HG03135 (cell line): ENCODE data around the gene AVPR2.

ENCODE experiments used
- ATAC-seq: cut with Tn5 transposase; IDR thresholded peaks from one replicate; pipeline ENCODE4 v1.9.1; 2021; ENCODE audit warnings: mild to moderate bottlenecking, moderate library complexity; ENCODE audit not compliant: unreplicated experiment

The AVPR2 gene

DNA sequence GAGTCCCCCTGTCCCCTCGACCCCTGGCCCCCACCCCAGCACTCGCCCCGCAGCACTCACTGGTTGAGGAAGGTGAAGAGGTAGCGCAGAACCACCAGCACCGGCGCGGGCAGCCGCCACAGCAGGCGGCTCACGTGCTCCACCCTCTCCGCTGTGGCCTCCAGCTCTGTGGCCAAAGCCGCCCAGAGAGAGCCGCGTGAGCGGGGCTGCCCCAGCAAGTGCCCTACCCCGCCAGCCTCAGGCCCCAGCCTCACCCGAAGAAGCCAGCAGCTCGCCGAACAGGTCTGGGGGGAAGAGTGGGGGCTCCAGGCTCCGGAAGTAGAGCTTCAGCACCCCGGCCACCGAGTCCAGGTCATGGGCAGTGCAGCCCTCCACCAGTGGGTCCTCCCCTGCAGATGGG, 6.0 kb downstream of the AVPR2 start:
- ATAC-seq = no peak

DNA sequence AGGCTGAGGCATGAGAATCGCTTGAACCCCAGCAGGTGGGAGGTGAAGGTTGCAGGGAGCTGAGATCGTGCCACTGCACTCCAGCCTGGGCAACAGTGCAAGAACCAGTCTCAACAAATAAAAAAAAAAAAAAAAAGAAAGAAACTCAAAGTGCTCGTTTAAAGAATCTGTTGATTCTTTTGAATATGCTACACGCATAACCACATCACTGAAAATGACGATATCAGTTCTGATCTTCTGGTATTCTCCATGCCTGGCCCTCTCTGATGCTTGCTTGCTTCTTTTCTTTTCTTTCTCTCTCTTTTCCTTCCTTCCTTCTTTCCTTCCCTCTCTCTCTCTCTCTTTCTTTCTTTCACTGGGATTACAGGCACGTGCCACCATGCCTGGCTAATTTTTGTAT, 7.3 kb downstream of the AVPR2 start:
- no peak for ATAC-seq

DNA sequence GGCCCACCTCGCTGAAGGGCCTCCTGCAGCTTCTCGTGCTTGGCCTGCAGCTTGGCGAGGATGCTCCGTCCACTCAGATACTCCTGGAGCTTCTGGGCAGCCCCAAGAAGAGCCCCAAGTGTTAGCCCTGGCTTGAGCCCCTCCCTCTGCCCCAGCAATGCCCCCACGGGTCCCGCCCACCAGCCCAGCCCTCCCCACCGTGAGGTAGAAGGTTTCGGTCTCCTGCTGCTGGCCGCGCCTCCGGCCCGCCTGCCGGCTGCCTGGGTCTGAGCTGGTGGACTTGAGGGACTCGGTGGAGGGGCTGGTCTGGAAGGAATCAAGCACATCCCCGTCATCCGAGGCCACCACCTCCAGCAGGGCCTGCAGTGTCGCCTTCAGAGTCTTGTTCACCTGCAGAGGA, 8.7 kb downstream of the AVPR2 start:
- ATAC-seq = no peak

DNA sequence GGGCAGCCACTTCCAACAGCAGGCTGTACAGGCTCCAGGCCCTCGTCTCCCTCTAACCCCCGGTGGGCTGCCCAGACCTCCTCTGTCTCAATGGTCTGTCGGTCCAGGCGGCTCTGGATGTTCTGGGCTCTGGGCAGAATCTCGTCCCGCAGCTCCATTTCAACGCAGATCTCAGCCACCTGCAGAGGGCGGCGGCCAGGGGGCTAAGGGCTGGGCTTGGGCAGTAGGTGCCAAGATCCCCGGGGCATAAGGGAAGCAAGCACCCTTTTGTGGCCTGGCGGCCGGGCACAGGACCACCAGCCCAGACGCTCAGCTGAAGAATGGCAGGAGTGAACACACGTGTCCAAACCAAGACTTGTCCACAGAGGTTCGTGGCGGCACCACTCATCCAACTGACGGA, 9.2 kb downstream of the AVPR2 start:
- ATAC-seq = no peak

DNA sequence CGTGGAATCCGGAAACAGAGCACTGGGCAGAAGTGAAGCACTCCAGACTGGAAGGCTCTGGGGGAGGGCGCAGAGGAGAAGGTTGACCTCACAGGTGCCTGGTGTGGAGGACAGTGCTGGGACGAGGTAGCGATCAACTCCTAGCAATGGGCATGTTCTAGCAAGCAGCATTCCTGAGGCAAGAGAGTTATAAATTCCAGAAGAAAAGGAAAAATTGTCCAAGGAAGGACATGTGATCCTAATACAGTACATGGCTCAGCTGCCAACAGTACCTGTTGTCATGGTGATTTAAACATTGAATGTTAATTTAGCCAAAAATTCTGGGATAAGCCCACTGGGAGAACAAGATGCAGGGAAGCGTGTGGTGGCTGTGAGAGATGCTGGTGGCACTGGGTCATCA, 13.4 kb downstream of the AVPR2 start:
- ATAC-seq = no peak

DNA sequence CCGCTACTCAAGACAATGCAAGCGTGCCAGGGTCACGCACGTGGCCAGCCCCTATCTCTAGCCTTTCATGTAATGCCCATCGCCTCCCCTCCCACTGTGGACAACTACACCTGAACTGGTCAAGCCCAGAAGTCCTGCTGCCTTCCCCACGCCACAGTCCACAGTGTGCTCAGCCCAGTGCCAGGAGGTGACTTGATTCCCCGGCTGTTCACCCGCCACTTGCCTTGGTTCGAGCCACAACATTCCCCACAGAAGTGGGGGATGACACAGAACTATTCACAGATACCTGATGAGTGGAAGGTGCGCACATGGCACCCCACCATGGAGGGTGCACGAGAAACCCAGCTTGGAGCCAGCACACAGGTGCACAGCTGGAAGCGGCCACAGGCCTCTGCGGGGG, 14.8 kb downstream of the AVPR2 start:
- no peak for ATAC-seq

DNA sequence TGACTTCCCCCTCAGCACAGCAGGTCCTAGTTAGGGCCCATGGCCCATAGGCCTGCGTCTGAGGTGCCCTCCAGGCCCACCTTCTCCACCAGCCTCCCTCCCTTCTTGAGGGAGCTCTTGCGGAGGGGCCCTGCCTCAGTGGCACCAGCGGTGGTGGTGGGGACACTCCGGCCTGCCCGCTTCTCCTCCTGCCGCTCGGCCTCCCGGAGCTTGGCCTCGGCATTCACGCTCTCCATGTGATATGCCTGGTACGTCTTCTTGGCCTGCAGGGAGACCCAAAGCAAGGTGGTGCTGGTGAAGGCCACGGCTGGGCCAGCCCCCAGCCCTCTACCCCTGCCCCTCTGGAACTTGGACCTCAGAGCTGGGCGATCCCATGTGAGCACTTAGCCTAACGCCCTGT, 16.1 kb downstream of the AVPR2 start:
- ATAC-seq = no peak

DNA sequence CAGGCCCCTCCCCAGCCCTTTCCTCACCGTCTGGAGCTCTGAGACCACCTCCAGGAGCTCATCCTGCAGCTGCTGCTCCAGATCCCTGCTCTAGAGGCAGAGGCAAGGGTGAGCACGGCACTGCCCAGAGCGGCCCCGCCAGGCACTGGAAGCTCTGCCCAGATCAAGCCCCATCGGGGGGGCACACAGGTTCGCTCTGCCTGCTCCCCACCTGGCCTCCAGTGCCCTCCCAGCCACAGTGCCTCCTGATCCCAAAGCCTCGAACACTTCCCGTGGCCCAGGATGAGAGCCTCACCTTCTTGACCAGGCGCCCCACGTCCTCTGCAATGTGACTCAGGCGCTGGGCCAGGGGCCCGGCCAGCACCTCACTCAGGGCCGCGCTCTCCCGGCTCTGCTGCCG, 16.6 kb downstream of the AVPR2 start:
- ATAC-seq = no peak

DNA sequence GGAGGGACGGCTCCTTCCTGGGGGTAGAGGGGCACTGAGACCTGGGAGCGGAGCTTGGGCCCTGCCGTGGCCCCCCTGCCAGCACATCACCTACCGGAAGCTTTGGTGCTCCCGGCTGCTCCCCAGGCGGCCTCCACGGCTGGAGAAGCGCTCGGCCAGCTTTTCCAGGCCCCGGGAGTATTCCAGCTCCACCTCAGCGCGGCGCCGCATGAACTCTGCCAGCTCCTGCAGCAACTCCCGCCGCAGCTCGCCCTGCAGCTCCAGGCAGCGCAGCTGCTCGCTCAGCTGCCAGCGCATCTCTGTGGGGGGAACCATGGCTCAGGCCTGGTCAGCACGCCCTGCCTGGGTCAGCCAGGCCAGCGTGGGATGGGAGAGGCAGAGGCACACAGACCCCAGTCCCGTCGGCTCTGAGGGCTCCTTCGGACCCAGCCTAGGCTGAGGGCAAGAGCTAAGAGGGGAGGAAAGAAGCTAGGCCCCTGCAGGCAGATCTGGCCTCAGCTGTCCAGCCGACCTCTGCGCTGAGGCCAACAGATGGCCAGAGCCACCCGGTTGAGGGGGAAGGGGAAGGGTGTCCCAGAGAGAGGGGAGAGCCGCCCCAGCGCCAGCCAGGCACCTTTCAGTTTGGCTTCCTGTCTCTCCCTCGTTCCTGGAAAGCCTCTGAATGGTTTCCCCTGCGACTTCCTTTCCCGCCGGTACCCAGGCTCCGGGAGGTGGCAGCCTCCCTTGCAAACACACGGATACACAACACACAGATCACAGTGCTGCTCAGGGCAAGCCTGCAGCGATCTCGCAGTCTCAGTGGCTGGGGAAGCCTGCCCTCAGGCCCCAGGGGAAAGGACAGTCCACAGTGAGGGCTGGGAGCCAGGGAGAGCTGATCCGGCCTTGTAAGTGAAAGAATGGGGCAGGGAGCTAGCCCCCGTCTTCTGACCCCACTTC, 17.3 kb downstream of the AVPR2 start:
- no peak for ATAC-seq

DNA sequence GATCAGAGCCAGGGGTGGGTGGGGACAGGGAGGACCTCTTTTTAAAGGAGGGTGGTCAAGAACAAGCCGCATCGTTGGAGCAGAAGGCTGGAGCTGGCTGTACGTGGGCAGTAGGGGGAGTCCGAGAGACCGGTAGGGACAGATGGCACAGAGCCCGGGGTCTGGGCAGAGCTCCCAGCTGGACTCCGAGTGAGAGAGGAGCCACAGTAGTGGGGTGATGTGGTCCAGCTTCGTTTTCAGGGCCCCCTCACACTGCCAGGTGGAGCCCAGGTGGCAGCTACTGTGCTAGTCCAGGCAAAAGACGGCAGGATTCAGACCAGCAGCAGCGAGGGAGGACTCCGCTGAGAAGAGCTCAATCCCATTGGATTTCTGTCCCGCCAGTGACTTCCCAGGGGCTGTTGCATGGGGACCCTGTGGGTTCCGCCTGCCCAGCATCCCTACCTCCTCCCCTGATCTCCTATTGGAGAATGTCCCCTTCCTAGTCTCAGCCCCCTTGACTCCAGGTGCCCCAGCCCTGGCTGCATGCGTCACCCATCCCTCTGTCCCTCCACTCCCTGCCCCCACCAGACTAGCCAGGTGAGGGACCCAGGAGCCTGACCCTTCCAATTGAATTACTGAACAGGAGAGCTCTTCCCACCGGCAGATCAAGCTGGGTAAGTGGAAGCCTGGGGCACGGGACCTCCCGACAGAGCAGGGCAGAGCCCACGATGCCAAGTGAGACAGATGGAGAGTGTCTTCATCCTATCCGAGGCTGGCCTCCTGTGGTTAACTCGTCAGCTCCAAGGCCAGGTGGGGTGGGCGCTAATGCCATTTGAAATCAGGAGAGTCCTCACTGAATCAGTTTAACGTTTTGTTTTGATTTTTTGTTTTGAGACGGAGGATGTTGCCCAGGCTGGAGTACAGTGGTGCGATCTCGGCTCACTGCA, 18.7 kb downstream of the AVPR2 start:
- ATAC-seq = no peak

DNA sequence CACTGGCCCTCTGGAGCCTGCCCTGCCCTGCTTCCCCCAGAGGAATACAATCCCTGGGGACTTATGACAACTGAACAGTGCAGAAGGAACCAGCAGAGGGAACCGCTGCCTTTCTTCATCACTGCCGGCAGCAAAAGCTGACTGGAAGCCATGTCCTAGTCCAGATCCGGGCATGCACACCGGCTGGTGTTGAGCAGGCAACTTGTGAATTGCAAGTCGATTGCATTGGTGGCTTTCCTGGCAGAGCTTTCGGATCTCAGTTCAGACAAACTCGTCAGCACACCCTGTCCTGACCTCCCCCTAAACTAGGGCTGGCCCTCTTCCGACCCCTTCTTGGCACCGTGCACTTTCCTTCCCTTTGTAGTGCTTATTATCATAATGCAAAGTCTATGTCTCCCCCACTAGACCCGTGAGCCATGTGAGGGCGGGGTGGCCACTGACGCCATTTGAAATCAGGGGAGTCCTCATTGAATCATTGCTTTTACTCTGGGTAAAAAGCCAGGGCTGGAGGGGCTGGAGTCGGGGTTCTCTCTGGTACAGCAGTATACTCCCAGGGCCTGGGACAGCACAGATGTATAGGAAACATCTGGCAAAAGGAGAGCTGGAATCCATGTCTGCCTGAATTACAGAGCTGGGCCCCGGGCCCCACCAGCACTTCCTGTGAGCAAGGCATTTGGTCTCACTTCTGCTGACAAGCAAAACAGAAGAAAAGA, 19.8 kb downstream of the AVPR2 start:
- ATAC-seq = no peak

DNA sequence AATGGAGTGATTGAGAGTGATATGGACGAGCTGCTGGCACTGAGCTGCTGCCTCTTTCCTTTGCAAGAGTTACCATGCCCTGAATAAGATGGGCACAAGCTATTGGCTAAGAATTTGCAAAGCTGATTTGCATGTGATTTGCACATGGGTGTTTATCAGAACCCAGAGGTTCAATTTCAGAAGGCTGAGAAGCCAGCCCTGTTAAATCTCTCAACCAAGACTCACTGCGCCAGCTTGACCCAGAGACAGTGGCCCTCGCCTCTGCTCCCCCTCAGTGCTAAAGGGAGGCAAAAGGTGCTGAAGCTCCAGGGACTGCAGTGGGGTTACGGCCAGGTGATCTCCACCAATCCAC, 20.9 kb downstream of the AVPR2 start:
- ATAC-seq = no peak

DNA sequence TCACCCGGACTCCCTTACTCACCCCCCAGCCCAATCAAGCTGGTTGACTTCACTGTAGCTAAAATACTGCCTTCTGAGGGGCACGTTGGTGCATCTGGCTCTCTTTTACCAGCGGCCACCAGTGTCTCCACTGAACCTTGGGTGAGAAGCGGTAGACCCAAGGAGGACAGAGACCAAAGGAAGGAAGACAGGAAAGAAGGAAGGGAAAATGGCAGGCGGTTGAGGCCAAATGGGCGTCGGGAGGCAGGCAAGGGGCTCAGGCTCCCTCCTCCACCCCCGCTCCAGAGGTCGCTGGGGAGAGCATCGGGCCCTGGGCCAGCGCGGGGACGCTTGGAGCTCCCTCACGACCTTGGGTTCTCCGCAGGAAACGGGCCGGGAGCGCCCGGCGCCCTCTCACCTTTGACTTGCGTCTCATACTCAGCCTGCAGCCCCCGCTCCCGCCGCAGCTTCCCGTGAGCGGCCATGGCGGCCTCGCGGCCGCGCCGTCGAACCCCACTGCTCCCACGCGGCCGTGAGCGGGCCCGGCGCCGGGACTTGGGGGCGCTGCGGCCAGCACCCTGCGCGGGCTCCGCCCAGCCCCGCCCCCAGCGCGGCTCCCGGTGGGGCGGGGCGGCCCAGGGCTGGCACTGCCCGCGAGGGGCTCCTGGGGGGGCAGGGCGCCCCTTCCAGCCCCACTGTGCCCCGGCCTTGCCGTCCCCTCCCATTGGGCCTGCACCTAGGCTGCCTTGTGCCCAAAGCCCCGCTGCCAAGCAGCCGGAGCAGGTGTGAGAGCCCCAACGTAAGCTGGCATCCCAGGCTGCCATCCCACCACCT, 21.5 kb downstream of the AVPR2 start, which contains the start of gene ARHGAP4:
TSS of gene ARHGAP4 (minus strand) at position 526 of the 813 bp plus-strand sequence. CDS start at position 464, 62 bp downstream.
- ATAC-seq = no peak

DNA sequence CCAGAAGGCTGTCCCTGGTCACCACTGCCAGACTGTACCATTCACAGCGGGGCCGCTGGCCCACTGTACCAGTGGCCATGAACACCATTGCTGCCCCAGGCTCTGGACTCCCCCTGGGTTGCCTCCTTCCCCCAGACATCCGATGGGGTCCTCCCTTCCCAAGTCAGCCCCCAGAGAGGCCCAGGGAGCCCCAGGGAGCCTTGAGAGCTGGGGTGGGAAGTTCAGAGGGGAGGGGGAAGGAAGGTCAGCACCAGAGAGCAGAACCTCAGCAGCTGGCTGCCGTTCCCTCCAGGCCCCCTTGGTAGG, 22.0 kb downstream of the AVPR2 start:
- peak; percentile 0 for ATAC-seq

DNA sequence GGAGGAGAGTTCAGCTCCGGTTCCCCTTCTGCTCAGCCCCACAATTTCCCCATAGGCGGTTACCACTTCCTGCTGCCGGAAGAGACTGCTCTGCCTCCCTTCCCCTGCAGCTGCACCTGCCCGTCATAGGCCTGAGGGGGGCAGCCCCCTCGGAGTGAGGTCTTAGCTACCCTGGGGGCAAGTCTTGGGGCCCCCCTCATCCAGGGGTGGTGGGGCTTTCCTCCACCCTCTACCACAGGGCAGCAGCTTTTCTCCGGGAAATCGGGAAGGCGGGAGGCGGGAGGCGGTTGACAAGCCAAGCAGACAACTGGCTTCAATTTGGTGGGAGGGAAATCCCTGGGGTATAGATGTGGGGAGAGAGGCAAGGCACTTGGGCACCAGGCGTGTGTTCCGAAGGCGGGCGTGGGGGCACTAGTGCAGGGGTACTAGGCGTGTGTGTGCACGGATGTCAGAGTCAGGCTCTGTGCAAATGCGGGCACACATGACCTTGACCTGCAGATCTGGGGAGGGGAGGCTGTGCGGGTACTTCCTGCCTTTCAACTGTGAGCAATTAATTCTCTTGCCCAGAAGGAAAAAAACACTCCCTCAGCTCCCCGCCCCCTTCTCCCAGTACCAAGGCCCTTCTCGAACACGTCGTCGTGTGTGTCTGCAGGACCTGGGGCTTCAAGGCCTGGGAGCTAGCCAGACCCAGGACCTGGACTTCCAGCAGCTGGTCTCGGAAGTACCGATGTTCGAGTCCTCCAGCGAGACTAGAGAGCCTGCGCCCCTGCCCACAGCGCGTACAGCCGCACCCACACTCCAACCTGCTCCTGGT, 22.6 kb downstream of the AVPR2 start:
- peak; percentile 50 for ATAC-seq

DNA sequence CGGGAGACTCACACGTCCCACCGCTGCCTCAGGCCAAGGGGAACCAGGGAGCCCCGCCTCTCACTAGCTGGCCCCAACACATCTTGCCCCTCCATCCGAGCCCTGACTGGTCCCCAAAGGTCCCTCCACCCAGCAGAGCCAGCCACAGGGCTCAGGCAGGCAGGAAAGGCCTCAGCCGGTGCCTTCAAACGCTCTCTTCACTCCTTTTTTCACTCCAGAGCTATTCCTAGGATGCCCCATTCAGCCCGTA, 23.1 kb downstream of the AVPR2 start:
- no peak for ATAC-seq

DNA sequence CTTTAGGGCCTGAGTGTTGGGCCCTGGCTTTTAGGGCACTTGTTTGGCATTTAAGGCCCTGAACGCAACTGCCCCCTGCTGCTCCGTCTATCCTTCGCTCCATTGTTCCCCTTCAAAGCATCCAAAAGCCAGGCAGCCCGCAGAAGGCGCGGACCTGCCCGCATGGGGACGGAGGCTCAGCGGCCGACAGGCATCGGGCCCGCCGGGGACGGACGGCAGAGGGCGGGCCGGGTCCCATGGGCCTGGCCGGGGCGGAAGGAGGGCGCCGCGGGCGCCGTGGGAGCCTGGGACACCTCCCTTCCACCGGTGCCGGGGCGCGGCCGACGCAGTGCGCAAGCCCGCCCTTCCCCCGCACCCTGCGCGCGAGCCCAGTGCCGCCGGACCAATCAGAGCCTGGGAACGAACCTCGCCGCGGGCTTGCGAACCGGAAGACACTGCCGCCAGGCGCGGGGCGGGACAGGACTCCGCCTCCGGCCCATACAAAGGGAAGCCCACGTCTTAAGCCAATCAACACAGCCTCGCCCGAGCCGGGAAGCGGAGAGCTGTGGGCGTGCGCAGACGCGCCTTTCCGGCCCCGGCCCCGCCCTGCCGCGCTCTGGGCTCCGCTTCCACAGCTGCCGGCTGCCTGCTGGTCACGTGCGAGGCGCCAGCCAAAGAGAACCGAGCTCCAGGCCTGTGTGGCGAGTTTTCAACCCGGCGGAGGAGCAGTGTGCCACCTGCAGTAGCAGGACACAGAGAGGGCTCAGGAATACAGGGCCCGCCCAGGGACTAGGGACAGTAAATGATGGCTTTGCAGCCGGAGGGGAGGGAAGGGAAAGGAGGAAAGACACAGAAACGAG, 23.7 kb downstream of the AVPR2 start:
- ATAC-seq = peak; percentile 73

DNA sequence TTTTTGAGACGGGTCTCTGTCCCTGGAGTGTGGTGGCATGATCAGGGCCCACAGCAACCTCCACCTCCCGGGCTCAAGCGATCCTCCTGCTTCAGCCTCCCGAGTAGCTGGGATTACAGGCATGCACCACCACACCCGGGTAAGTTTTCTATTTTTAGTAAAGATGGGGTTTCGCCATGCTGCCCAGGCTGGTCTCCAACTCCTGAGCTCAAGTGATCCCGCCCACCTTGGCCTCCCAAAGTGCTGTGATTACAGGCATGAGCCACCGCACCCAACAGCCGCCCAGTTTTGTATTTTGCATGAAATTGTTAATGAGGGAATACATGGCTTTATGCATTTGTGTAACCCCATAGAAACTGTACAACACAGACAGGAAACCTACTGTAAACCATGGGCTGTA, 24.4 kb downstream of the AVPR2 start:
- ATAC-seq = no peak

DNA sequence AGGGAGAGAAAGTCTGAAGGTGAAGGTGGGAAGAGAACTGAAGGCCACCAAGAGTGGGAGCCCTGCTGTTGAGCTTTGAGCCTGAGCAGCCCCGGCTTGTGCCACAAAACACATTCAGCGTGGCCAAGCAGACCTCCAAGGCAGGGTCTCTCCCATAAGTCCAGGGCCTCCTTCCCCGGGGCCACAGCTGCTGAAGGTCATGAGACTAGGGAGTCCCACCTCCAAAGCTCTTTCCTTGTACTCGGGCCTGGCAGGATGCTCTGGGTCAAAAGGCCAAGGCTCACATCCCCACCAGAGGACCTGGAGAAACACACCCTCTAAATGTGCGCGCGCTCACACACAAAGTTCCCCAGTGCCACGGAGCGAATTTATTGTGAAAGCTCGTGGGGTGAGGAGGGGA, 25.1 kb downstream of the AVPR2 start:
- no peak for ATAC-seq
